Erythroblast (primary cell): ENCODE data around the gene NUP98.

Experiments used
- GATA1 ChIP-seq: IDR thresholded peaks from 2 replicates; pipeline ENCODE4 v1.6.1; 2011; ENCODE audit warnings: low read depth, mild to moderate bottlenecking, control low read depth, low read length, moderate library complexity
- POLR2A ChIP-seq: IDR thresholded peaks from 2 replicates; pipeline ENCODE4 v1.6.1; 2011; ENCODE audit warnings: mild to moderate bottlenecking, low read length

GRCh38 chr11:3700410-3700809 is 96.9 kb downstream of the NUP98 start:
- TF ChIP-seq POLR2A (no peak), GATA1 (no peak)
